Esophagus squamous epithelium (tissue), 5 donors: ENCODE results near the gene CHST8. TPM values are rescaled to one million over a fixed set of nuclear protein-coding genes. Genes with fewer than 3 reads are reported as not detected.

Experiments
- DNase-seq: peaks from one replicate; lab custom pipeline; 2025; lab: John Stamatoyannopoulos, UW
- H3K27ac ChIP-seq, 4 donors: fragments of 200-600 bp; sonication (generic); one replicate each; pipeline ENCODE4 v1.5.1; 2016 to 2019; ENCODE audit warnings: mild to moderate bottlenecking in 1 of 4
- H3K27me3 ChIP-seq, 4 donors: fragments of 200-600 bp; sonication (generic); 1 replicate in 3 of 4; 2 replicates in 1 of 4; pipeline versions ENCODE4 v1.5.1 to v1.6.0; 2017 to 2021; ENCODE audit warnings: antibody characterized with exemption in 1 of 4
- H3K36me3 ChIP-seq, 3 donors: fragments of 200-600 bp; sonication (generic); one replicate each; pipeline ENCODE4 v1.5.1; 2016 to 2019
- H3K4me1 ChIP-seq, 3 donors: fragments of 200-600 bp; sonication (generic); one replicate each; pipeline ENCODE4 v1.5.1; 2017 to 2019
- H3K4me3 ChIP-seq, 4 donors: fragments of 200-600 bp; sonication (generic); 1 replicate in 3 of 4; 2 replicates in 1 of 4; pipeline ENCODE4 v1.5.1; 2016 to 2019; ENCODE audit warnings: mild to moderate bottlenecking in 2 of 4, moderate library complexity in 1 of 4
- H3K9me3 ChIP-seq, 3 donors: fragments of 200-600 bp; sonication (generic); one replicate each; pipeline ENCODE4 v1.5.1; 2016 to 2019
- CTCF ChIP-seq, 6 experiments: fragments of 450-650 bp in 4 of 6; fragments of 200-600 bp in 2 of 6; sonication (generic) in 2 of 6; IDR thresholded peaks; one replicate each; pipeline ENCODE4 v1.5.1; 2016 to 2019; ENCODE audit warnings: antibody characterized with exemption in 6 of 6, mild to moderate bottlenecking in 4 of 6, moderate library complexity in 4 of 6
- POLR2A ChIP-seq, 4 donors: fragments of 450-650 bp; IDR thresholded peaks; one replicate each; pipeline ENCODE4 v1.6.1; 2017; ENCODE audit warnings: antibody characterized with exemption in 4 of 4, mild to moderate bottlenecking in 4 of 4, moderate library complexity in 3 of 4
- WGBS, 2 donors: methylation state at CpG; one replicate each; pipeline ENCODE4 v1.1.5; 2018; 5-methylcytosine and 5-hydroxymethylcytosine counted together
- intact Hi-C: fragments of 100-400 bp; cut with DNase I; formaldehyde crosslinking; loops from one replicate; pipeline ENCODE4 v1.15.0; 2022
- total RNA-seq, 4 donors: library from RNA; depleted of rRNA; stranded (reverse); fragments of >200 nt; gene quantifications; one replicate each; pipeline ENCODE4 v1.1.0, GENCODE V29; 2016
- donor health status: DM: yes; HTN: yes; CAD: no.

Gene CHST8
- total RNA-seq, 4 donors from 2014 or later, result 0.38 TPM; not detected in 3

DNA sequence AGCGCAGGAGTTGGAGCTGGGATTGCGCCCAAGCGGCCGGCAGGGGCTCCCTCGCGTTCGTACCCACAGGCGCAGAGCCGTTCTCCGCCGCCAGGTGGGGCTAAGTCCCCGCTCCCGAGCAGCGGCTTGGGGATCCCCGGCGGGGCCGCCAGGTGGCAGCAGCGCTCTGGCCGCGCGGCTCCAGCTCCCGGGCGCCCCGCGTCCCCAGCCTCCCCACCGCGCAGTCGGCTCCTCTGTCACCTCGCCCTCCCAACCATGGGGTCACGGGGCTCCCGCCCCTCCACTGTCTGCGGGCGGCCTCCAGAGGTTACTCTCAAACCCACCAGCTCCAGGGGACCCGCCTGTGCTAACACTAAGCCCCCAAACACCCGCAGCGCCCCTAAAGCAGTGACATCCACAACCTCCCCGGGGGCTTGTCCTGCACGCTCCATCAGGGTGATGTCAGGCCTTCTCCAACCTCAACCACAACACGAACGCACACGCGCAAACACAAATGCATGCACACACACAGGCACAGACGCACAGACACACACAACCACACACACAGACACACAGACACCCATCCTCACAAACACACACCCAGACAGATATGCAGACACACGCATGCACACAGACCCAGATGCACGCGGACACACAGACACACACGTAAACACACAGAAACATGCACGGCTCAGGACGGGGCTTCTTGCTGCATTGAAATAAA, 156.5 kb downstream of the CHST8 start:
- Histone ChIP-seq H3K36me3 (no peaks in the 10 kb centered on the region), H3K27ac (no peak overlapping the region), H3K9me3 (no peaks in the 10 kb centered on the region), H3K4me3 (peak overlapping the region in 1 of 4 donors; percentile 42), H3K27me3 (peaks cover 0 to 75% (median 0%) of the 10 kb centered on the region in 4 donors), H3K4me1 (peaks cover 0 to 23% (median 10%) of the 10 kb centered on the region in 3 donors)
- TF ChIP-seq CTCF (IDR thresholded peaks at IDR 0.05) (peak in 5 of 6 experiments; percentile 100), POLR2A (IDR thresholded peaks at IDR 0.05) (no peak)
- DNase-seq, result no peak
- WGBS, 2 donors, result 16% methylated on average over 27 of the region's 49 CpGs; no CpG with 5 or more reads in 1 of the 2 donors
- intact Hi-C loops, result loop anchor here (2.0 to 5.0 kb wide), 2 partner anchors 219 to 319 kb away; no protein-coding TSS in a partner anchor

GRCh38 chr19:33779849-33780248, 158.1 kb downstream of the CHST8 start:
- H3K4me1 ChIP-seq, result peaks cover 0 to 23% (median 10%) of the 10 kb centered on the region in 3 donors
- H3K9me3 ChIP-seq, result no peaks in the 10 kb centered on the region
- H3K36me3 ChIP-seq, result no peaks in the 10 kb centered on the region
- H3K27ac ChIP-seq, result no peak overlapping the region
- WGBS, 2 donors, result 67 to 75% methylated on average over 6 to 7 of the region's 7 CpGs
- no peak for DNase-seq
- H3K4me3 ChIP-seq, result no peak overlapping the region
- TF ChIP-seq POLR2A (IDR thresholded peaks at IDR 0.05) (no peak), CTCF (IDR thresholded peaks at IDR 0.05) (no peak)
- peaks cover 0 to 72% (median 0%) of the 10 kb centered on the region in 4 donors for H3K27me3 ChIP-seq
- intact Hi-C loops, result loop anchor here (2.0 to 5.0 kb wide), 2 partner anchors 217 to 317 kb away; no protein-coding TSS in a partner anchor

GRCh38 chr19:33780251-33780650, 158.5 kb downstream of the CHST8 start:
- WGBS, 2 donors, result 58 to 65% methylated on average over 6 of the region's 6 CpGs
- no peaks in the 10 kb centered on the region for H3K9me3 ChIP-seq

DNA sequence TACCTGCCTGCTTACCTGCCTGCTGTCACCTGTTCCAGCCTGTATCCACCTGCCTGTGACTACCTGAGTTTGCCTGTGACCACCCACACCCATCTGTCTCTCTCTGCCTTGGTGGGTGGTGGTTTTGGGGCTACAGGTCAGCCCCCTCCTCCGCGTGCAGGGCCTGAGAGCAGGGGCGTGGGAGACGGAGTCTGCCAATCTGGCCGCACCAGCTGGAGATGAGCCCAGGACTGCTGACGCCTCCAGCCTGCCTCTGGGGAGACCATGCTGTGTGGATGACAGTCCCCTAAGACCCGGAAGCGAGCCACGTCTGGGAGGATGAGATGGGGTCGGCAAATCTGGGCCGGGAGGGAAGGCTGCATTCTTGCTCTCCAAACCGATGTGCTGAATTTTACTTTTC, 159.0 kb downstream of the CHST8 start:
- H3K27ac ChIP-seq, result no peak overlapping the region
- H3K9me3 ChIP-seq, result no peaks in the 10 kb centered on the region
- TF ChIP-seq POLR2A (IDR thresholded peaks at IDR 0.05), result no peak
- TF ChIP-seq CTCF (IDR thresholded peaks at IDR 0.05), result no peak
- intact Hi-C loops, result no loop called here
- no peaks in the 10 kb centered on the region for H3K36me3 ChIP-seq
- 21 to 29% methylated on average over 6 to 11 of the region's 12 CpGs for WGBS, 2 donors
- H3K4me3 ChIP-seq, result no peak overlapping the region
- DNase-seq, result no peak
- peaks cover 0 to 23% (median 10%) of the 10 kb centered on the region in 3 donors for H3K4me1 ChIP-seq
- peaks cover 0 to 69% (median 0%) of the 10 kb centered on the region in 4 donors for H3K27me3 ChIP-seq

More at GRCh38 chr19:33780251-33780650, 158.5 kb downstream of the CHST8 start:
- Histone ChIP-seq H3K27me3 (peaks cover 0 to 69% (median 0%) of the 10 kb centered on the region in 4 donors), H3K27ac (no peak overlapping the region), H3K4me3 (no peak overlapping the region), H3K36me3 (no peaks in the 10 kb centered on the region), H3K4me1 (peaks cover 0 to 23% (median 10%) of the 10 kb centered on the region in 3 donors)
- intact Hi-C loops, result no loop called here
- TF ChIP-seq CTCF (IDR thresholded peaks at IDR 0.05) (no peak), POLR2A (IDR thresholded peaks at IDR 0.05) (no peak)
- DNase-seq, result no peak

DNA sequence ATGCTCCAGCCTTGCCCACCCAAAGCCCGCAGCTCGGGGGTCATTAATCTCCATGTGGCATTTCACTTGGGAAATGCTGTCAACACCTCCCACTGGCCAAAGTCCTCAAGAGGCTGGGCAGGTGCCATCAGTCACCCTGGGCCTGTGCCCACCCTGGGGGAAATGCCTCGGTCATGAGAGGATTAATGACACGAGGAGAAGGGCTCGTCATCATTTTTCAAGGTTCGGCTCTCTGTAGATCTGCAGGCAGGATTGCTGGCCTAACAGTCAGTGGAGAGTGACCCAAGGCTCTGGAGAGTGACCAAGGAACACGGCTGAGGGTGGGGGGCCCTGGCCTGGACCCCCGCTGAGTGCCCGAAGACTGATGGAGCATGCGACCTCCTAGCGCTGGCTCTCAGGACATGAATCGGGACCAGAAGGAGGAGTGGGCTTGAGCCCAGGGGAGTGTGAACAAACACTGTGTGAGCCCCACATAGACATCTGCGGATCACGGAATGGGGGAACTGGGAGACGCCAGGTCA, 159.7 kb downstream of the CHST8 start:
- intact Hi-C loops, result no loop called here
- no peak overlapping the region for H3K4me3 ChIP-seq
- peaks cover 0 to 23% (median 10%) of the 10 kb centered on the region in 3 donors for H3K4me1 ChIP-seq
- H3K9me3 ChIP-seq, result no peaks in the 10 kb centered on the region
- peaks cover 0 to 67% (median 0%) of the 10 kb centered on the region in 4 donors for H3K27me3 ChIP-seq
- H3K27ac ChIP-seq, result no peak overlapping the region
- TF ChIP-seq CTCF (IDR thresholded peaks at IDR 0.05) (no peak), POLR2A (IDR thresholded peaks at IDR 0.05) (no peak)
- DNase-seq, result no peak
- H3K36me3 ChIP-seq, result no peaks in the 10 kb centered on the region
- WGBS, 2 donors, result 83 to 93% methylated on average over 8 to 11 of the region's 15 CpGs
